DMS53 treated with DMSO at 0.1 percent for 48 hours (cell line): ENCODE data around the gene RRM1.
"Not testable (repeated sequence)": the region's sequence is repeated elsewhere in the genome, so short reads cannot be mapped to it uniquely, and the experiment has no call there.

Source experiments
- DNase-seq: peaks from one replicate; lab custom pipeline; 2025; ENCODE audit not compliant: unreplicated experiment; lab: John Stamatoyannopoulos, UW

The RRM1 gene

GRCh38 chr11:4076774-4077173 lies 17.8 kb upstream of the RRM1 start:
- no peak for DNase-seq

GRCh38 chr11:4083198-4083597 lies 11.4 kb upstream of the RRM1 start:
- no peak for DNase-seq

- no peak for DNase-seq
Measured at GRCh38 chr11:4084406-4085125, 10.0 kb upstream of the RRM1 start.

GRCh38 chr11:4085575-4085974 lies 9.0 kb upstream of the RRM1 start:
- no peak for DNase-seq

GRCh38 chr11:4086575-4087353 lies 7.8 kb upstream of the RRM1 start:
- no peak for DNase-seq

GRCh38 chr11:4087551-4087950 lies 7.0 kb upstream of the RRM1 start:
- no peak for DNase-seq

- DNase-seq: no peak
Measured at GRCh38 chr11:4090258-4090657, 4.3 kb upstream of the RRM1 start.

- no peak for DNase-seq
Measured at GRCh38 chr11:4092026-4092425, 2.6 kb upstream of the RRM1 start.

- no peak for DNase-seq
Measured at GRCh38 chr11:4093519-4094347, 866 bp upstream of the RRM1 start.

GRCh38 chr11:4095509-4096230 lies 1.1 kb downstream of the RRM1 start:
- DNase-seq: no peak

- no peak for DNase-seq
Measured at GRCh38 chr11:4098026-4098621, 3.5 kb downstream of the RRM1 start.

GRCh38 chr11:4102711-4103110 lies 8.1 kb downstream of the RRM1 start:
- DNase-seq: no peak

- DNase-seq: no peak
Measured at GRCh38 chr11:4103269-4103668, 8.7 kb downstream of the RRM1 start.

GRCh38 chr11:4105916-4106315 lies 11.3 kb downstream of the RRM1 start:
- no peak for DNase-seq

GRCh38 chr11:4111834-4112233 lies 17.2 kb downstream of the RRM1 start:
- DNase-seq: no peak

- no peak for DNase-seq
Measured at GRCh38 chr11:4115128-4115527, 20.5 kb downstream of the RRM1 start.

GRCh38 chr11:4118107-4118506 lies 23.5 kb downstream of the RRM1 start:
- DNase-seq: no peak

GRCh38 chr11:4123218-4123617 lies 28.6 kb downstream of the RRM1 start:
- no peak for DNase-seq

- DNase-seq: no peak
Measured at GRCh38 chr11:4125141-4125540, 30.5 kb downstream of the RRM1 start.

- DNase-seq: no peak
Measured at GRCh38 chr11:4127357-4127756, 32.8 kb downstream of the RRM1 start.

GRCh38 chr11:4130219-4130618 lies 35.6 kb downstream of the RRM1 start:
- DNase-seq: not testable (repeated sequence)
